Mucosa of descending colon (tissue), 3 donors: ENCODE measurements around the gene TESK2. TPM values are rescaled to one million over a fixed set of nuclear protein-coding genes. Genes with fewer than 3 reads are reported as not detected.

Experiments
- ATAC-seq: fragments of 200-7000 bp; cut with Tn5 transposase; one replicate; pipeline ENCODE4 v1.9.1; 2020; ENCODE audit warnings: mild to moderate bottlenecking, moderate library complexity
- DNase-seq, 3 donors: peaks; one replicate each; pipeline ENCODE4 v3.0.0-alpha.2; 2020
- H3K36me3 ChIP-seq: fragments of 200-600 bp; one replicate; pipeline ENCODE4 v1.8.0; 2021; ENCODE audit warnings: low read depth, mild to moderate bottlenecking
- H3K4me1 ChIP-seq: fragments of 200-600 bp; one replicate; pipeline ENCODE4 v1.8.0; 2021; ENCODE audit warnings: low read depth, mild to moderate bottlenecking
- H3K4me3 ChIP-seq: fragments of 200-600 bp; one replicate; pipeline ENCODE4 v1.8.0; 2021; ENCODE audit warnings: mild to moderate bottlenecking
- H3K9me3 ChIP-seq: fragments of 200-600 bp; one replicate; pipeline ENCODE4 v1.8.0; 2021; ENCODE audit warnings: mild to moderate bottlenecking
- CTCF ChIP-seq: fragments of 200-600 bp; IDR thresholded peaks from one replicate; pipeline ENCODE4 v1.8.0; 2022; ENCODE audit warnings: antibody characterized with exemption, mild to moderate bottlenecking
- intact Hi-C, 2 donors: fragments of 100-400 bp; cut with DNase I in 1 of 2; cut with micrococcal nuclease in 1 of 2; formaldehyde crosslinking; loops; one replicate each; pipeline versions ENCODE4 v1.11.0 to v1.11.1; 2022; cut with DNase I, micrococcal nuclease
- total RNA-seq, 3 donors: library from RNA; stranded (reverse); fragmentation: NEBNext Ultra II Directional in 2 of 3; extraction: Animal tissue kit (Norgen Biotek cat#: 25700) in 2 of 3; gene quantifications; one replicate each; pipeline versions ENCODE4 v1.2.1 to v1.2.4, GENCODE V29; 2021 to 2023
- donor health status: DM: no; HTN: no; CAD: no; lungs with moderate emphysema.
- donor health status: DM: no; HTN: no; CAD: no.
- donor health status: DM: no; HTN: yes; CAD: no.

Gene TESK2
- total RNA-seq, 3 donors from 2014 or later = 10.7 to 19.9 (median 10.8) TPM

GRCh38 chr1:45421935-45422334 lies 69.0 kb downstream of the TESK2 start:
- Histone ChIP-seq H3K9me3 (no peaks in the 10 kb centered on the region), H3K4me1 (no peaks in the 10 kb centered on the region), H3K4me3 (no peak overlapping the region), H3K36me3 (no peaks in the 10 kb centered on the region)
- no peak for DNase-seq
- TF ChIP-seq CTCF = no peak
- no peak for ATAC-seq
- intact Hi-C loops = no loop called here

DNA sequence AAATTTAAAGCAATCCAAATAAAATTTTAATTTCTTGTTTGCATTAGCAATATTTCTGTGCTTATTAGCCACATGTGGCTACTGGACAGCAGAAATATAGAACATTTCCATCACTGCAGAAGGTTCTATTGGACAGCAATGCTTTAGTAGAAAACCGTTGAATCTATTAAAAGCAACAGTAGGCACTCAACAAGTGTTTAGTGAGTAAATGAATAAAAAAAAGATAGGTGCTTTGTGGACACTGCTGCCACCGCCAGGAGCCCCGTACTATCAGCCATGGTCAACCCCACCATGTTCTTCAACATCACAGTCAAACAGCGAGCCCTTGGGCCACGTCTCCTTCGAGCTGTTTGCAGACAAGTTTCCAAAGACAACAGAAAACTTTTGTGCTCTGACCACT lies 76.2 kb downstream of the TESK2 start:
- Histone ChIP-seq H3K4me1 (no peaks in the 10 kb centered on the region), H3K4me3 (no peak overlapping the region), H3K9me3 (no peaks in the 10 kb centered on the region), H3K36me3 (no peaks in the 10 kb centered on the region)
- intact Hi-C loops = no loop called here
- no peak for DNase-seq
- no peak for TF ChIP-seq CTCF
- no peak for ATAC-seq

DNA sequence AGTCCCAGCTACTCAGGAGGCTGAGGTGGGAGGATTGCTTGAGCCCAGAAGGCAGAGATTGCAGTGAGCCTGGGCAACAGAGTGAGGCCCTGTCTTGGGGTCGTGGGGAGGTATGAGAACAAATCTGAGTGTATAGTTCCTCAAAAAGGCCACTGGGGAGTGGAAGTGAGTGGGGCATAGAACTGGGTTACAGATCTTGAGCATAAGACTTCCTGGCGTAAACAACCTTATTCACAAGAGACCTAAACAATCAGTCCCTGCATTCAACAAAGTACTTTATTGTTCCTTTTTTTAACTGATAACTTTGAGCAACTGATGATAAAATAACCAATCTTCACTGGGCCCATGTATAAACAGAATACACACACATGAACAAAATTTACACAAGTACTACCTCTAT lies 78.1 kb downstream of the TESK2 start:
- Histone ChIP-seq H3K9me3 (no peaks in the 10 kb centered on the region), H3K4me1 (no peaks in the 10 kb centered on the region), H3K36me3 (no peaks in the 10 kb centered on the region), H3K4me3 (no peak overlapping the region)
- DNase-seq (no peak), ATAC-seq (peak; percentile 39)
- TF ChIP-seq CTCF = no peak
- intact Hi-C loops = no loop called here

GRCh38 chr1:45411510-45411899 lies 79.5 kb downstream of the TESK2 start:
- Histone ChIP-seq H3K9me3 (no peaks in the 10 kb centered on the region), H3K4me3 (no peak overlapping the region), H3K4me1 (no peaks in the 10 kb centered on the region), H3K36me3 (no peaks in the 10 kb centered on the region)
- ATAC-seq (peak; percentile 25), DNase-seq (no peak)
- intact Hi-C loops = no loop called here
- no peak for TF ChIP-seq CTCF

GRCh38 chr1:45410850-45411509 lies 80.0 kb downstream of the TESK2 start:
- H3K4me1 ChIP-seq = no peaks in the 10 kb centered on the region
- DNase-seq = no peak
- no peak overlapping the region for H3K4me3 ChIP-seq
- intact Hi-C loops = no loop called here
- H3K36me3 ChIP-seq = no peaks in the 10 kb centered on the region
- peak; percentile 38 for ATAC-seq
- H3K9me3 ChIP-seq = no peaks in the 10 kb centered on the region
- TF ChIP-seq CTCF = no peak

- no peaks in the 10 kb centered on the region for H3K4me1 ChIP-seq
- H3K36me3 ChIP-seq = no peaks in the 10 kb centered on the region
- H3K4me3 ChIP-seq = no peak overlapping the region
- no peak for DNase-seq
- intact Hi-C loops = no loop called here
- no peaks in the 10 kb centered on the region for H3K9me3 ChIP-seq
- ATAC-seq = no peak
- no peak for TF ChIP-seq CTCF
These were observed 81.7 kb downstream of the TESK2 start for GRCh38 chr1:45409276-45409675.
